Aorta (tissue), 5 donors: ENCODE measurements around the gene PGAP3. TPM values are rescaled to one million over a fixed set of nuclear protein-coding genes. Genes with fewer than 3 reads are reported as not detected.
A peak's percentile ranks its signal among the peaks of the same experiment; 100 is the strongest.

ENCODE experiments used
- ATAC-seq: fragments of 200-7000 bp; cut with Tn5 transposase; one replicate; pipeline ENCODE4 v1.9.1; 2022; ENCODE audit warnings: moderate library complexity; ENCODE audit not compliant: low FRiP score
- DNase-seq, 2 donors: peaks; one replicate each; pipeline ENCODE4 v3.0.0-alpha.2; 2020
- H3K27ac ChIP-seq, 2 donors: one replicate each; pipeline ENCODE4 v1.5.1; 2013; ENCODE audit warnings: low read length in 2 of 2, mild to moderate bottlenecking in 2 of 2, moderate library complexity in 2 of 2, control low read depth in 1 of 2, inconsistent platforms in 1 of 2, low read depth in 1 of 2
- H3K27me3 ChIP-seq, 2 donors: one replicate each; pipeline ENCODE4 v1.6.1; 2013; ENCODE audit warnings: control low read depth in 1 of 2, low read length in 1 of 2, mild to moderate bottlenecking in 1 of 2, moderate library complexity in 1 of 2; ENCODE audit not compliant: insufficient read depth in 2 of 2, control insufficient read depth in 1 of 2
- H3K36me3 ChIP-seq, 2 donors: one replicate each; pipeline ENCODE4 v1.6.1; 2013; ENCODE audit warnings: control low read depth in 1 of 2, low read length in 1 of 2, mild to moderate bottlenecking in 1 of 2; ENCODE audit not compliant: insufficient read depth in 2 of 2, control insufficient read depth in 1 of 2
- H3K4me1 ChIP-seq, 2 donors: one replicate each; pipeline ENCODE4 v1.6.1; 2013; ENCODE audit warnings: low read length in 2 of 2, control low read depth in 1 of 2, mild to moderate bottlenecking in 1 of 2, moderate library complexity in 1 of 2; ENCODE audit not compliant: insufficient read depth in 2 of 2, control insufficient read depth in 1 of 2
- H3K4me3 ChIP-seq, 2 donors: one replicate each; pipeline ENCODE4 v1.5.1; 2013; ENCODE audit warnings: low read length in 2 of 2, control low read depth in 1 of 2, mild to moderate bottlenecking in 1 of 2
- H3K9me3 ChIP-seq: one replicate; pipeline ENCODE4 v1.6.1; 2013; ENCODE audit warnings: mild to moderate bottlenecking, low read length; ENCODE audit not compliant: control insufficient read depth
- WGBS, 2 donors: extraction: QIAGEN DNeasy Blood & Tissue Kit; methylation state at CpG; one replicate each; pipeline ENCODE4 v1.1.7; 2013; 5-methylcytosine and 5-hydroxymethylcytosine counted together
- intact Hi-C, 2 donors: fragments of 100-400 bp; cut with DNase I; formaldehyde crosslinking; loops; one replicate each; pipeline versions ENCODE4 v1.14.2 to v1.15.0; 2022
- polyA plus RNA-seq, 2 donors: library from polyadenylated mRNA; stranded (reverse); fragments of 200-250 nt; gene quantifications; one replicate each; pipeline ENCODE4 v1.2.3, GENCODE V29; 2013
- total RNA-seq, 2 donors: library from RNA; stranded (reverse); fragmentation: NEBNext Ultra II Directional; extraction: Animal tissue kit (Norgen Biotek cat#: 25700); gene quantifications; one replicate each; pipeline ENCODE4 v1.2.1, GENCODE V29; 2021
- donor health status: healthy with polysubstance abuse.
- donor health status: Bipolar disorder and iron deficiency.
- donor health status: DM: no; HTN: no; CAD: no.
- donor health status: DM: no; HTN: no; CAD: no.
- donor health status: DM: yes; HTN: yes; CAD: no.

PGAP3 gene
- total and polyA plus RNA-seq, 4 donors: 13.3 to 25.5 (median 22.0) TPM

DNA sequence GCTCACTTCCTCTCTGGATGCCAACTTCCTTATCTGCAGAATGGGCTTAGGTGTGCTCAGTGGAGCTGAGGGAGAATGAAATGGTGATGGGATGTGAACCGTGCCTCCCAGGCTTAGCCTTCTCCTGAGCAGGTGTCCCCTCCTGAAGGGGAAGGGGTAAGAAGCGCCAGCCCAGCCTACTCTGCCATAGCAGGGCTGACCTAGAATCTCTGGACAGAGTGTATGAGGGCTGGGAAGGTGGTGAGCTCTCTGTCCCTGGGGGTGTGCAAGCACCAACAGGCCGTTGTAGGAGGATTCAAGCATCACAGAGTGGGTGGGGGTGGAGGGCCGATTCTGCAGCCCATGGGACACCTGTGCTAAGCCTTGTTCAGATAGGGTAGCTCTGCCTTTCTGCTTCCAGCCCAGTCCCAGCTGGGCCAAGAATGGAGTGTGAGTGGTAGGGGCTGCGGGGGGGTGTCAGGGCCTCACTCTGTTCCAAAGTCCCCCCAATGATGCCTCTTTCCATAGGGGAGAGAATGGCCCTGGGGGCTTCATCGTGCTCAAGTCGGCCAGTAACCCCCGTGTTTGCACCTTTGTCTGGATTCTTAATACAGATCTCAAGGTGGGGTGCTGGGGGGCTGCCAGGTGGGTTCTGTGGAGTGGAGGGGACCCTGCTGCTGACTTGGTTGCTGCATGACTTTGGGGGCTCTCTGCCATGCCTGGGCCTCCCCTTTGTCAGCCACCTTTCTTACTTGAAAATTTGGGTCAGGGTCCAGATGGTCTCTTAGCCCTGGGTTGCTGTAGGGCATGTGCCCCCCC lies 25.9 kb downstream of the PGAP3 start:
- 83% methylated on average over 8 of the region's 8 CpGs for WGBS, 2 donors
- no peaks in the 10 kb centered on the region for H3K9me3 ChIP-seq
- DNase-seq (no peak), ATAC-seq (no peak)
- H3K4me3 ChIP-seq: no peak overlapping the region
- H3K27ac ChIP-seq: no peak overlapping the region
- H3K36me3 ChIP-seq: peaks cover 0 to 3% of the 10 kb centered on the region in 2 donors
- no peaks in the 10 kb centered on the region for H3K27me3 ChIP-seq
- H3K4me1 ChIP-seq: no peaks in the 10 kb centered on the region
- intact Hi-C loops: no loop called here

DNA sequence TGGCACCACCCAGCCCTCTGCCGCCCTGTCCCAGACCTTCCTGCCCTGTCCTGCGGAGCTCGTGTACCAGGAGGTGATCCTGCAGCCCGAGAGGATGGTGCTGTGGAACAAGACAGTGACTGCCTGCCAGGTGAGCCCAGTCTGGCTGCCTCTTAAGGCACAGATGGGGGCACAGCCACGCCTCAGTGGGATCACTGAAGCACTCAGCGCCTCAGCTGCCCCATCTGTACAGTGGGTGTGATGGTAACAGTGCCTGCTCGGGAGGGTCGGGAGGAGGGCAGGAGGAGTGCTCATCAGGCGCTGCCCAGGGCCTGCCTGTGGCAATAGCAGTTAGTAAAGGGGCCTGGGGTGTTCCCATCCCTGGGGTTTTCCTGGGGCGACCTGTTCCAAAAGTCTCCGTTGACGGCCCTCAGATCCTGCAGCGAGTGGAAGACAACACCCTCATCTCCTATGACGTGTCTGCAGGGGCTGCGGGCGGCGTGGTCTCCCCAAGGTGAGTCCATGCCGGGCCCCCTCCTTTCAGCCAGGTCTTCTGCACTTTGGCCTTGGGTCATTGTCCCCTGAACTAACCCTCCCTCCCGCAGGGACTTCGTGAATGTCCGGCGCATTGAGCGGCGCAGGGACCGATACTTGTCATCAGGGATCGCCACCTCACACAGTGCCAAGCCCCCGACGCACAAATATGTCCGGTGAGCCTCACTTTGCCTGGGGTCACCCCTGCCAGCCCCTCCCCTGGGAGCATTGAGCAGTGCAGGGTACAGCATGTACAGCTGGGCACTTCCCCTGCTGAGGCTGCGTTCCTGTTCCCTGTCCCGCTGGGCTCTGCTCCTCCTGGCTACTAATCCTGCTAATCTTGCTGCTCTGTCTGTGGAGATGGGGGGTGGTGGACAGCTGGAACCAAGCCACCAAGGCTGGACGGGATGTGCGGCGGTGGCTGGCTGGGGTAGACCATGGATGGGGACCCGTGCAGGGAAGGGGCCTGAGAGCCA lies 27.2 kb downstream of the PGAP3 start:
- ATAC-seq (no peak), DNase-seq (no peak)
- Histone ChIP-seq H3K27me3 (no peaks in the 10 kb centered on the region), H3K9me3 (no peaks in the 10 kb centered on the region), H3K4me1 (no peaks in the 10 kb centered on the region), H3K36me3 (peaks cover 0 to 3% of the 10 kb centered on the region in 2 donors), H3K27ac (no peak overlapping the region), H3K4me3 (no peak overlapping the region)
- intact Hi-C loops: no loop called here
- WGBS, 2 donors: 85 to 89% methylated on average over 35 of the region's 35 CpGs

DNA sequence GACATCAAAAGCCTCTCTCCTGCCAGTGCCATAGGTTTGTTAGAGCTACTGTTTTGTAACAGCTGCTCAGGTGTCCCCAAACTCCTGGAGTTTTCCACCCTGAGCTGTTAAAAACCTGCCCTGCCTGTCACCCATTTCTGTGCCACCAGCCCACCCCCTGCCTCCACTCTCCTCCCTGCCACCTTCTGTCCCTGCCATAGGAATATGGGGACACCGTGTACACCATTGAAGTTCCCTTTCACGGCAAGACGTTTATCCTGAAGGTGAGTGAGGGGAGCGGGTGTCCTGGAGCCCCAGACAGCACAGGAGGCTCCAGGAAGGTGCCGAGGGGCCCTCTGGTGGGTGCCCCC lies 27.9 kb downstream of the PGAP3 start:
- Histone ChIP-seq H3K4me3 (no peak overlapping the region), H3K36me3 (peaks cover 0 to 3% of the 10 kb centered on the region in 2 donors), H3K9me3 (no peaks in the 10 kb centered on the region), H3K4me1 (no peaks in the 10 kb centered on the region), H3K27me3 (no peaks in the 10 kb centered on the region), H3K27ac (no peak overlapping the region)
- WGBS, 2 donors: 84 to 85% methylated on average over 5 of the region's 5 CpGs
- no peak for ATAC-seq
- DNase-seq: no peak
- intact Hi-C loops: no loop called here

DNA sequence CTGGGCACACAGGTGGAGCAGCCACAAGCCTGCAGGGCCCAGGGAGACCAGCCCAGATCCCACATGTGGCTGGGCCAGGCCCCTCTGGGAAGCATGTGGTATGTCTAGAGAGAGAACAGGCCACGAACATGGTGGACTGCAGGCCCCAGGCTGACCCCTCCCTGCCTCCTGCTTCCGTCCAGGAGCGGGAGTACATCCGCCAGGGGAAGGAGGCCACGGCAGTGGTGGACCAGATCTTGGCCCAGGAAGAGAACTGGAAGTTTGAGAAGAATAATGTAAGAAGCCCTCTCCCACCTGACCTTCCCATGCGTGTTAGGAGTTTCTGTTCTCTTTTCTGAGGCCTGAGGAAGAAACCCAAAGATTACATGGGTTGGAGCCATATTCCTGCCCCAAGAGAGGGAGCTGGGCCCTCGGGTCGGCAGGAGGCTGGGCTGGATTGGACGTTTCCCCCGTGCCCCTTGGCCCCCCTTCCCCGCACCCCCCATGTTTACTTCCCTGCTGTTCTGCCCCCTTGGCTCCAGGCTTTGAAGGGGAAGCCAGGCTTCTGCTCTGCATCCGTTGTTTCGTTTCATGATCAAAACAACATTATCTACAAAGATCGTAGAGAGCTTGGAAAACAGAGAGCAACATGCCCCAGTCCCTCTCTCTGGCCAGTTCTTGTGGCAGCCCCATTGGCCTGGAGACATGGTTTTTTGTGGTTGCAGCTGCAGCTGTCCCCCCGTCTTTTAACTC lies 28.4 kb downstream of the PGAP3 start:
- DNase-seq (no peak), ATAC-seq (no peak)
- Histone ChIP-seq H3K27me3 (no peaks in the 10 kb centered on the region), H3K4me3 (no peak overlapping the region), H3K9me3 (no peaks in the 10 kb centered on the region), H3K4me1 (no peaks in the 10 kb centered on the region), H3K36me3 (peaks cover 0 to 3% of the 10 kb centered on the region in 2 donors), H3K27ac (no peak overlapping the region)
- intact Hi-C loops: no loop called here
- WGBS, 2 donors: 72 to 79% methylated on average over 11 to 15 of the region's 15 CpGs

DNA sequence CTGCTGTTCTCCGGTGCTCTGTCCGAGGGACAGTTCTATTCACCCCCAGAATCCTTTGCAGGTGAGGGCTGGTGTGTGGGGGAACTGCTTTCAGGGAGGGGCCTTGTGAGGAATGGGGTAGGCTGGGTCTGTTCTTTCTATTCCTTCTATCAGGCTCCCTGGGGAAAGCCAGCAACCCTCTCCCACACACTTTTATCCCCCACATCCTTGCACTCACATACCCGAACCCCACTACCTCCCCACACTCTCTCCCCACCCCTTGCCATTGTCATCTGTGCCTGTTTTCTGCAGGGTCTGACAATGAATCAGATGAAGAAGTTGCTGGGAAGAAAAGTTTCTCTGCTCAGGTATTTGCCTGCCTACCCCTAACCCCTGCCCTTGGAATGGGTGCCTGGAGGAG lies 29.1 kb downstream of the PGAP3 start:
- H3K36me3 ChIP-seq: peaks cover 0 to 3% of the 10 kb centered on the region in 2 donors
- no peaks in the 10 kb centered on the region for H3K4me1 ChIP-seq
- no peak overlapping the region for H3K4me3 ChIP-seq
- no peaks in the 10 kb centered on the region for H3K27me3 ChIP-seq
- ATAC-seq (no peak), DNase-seq (no peak)
- intact Hi-C loops: no loop called here
- 81 to 88% methylated on average over 3 of the region's 3 CpGs for WGBS, 2 donors
- H3K9me3 ChIP-seq: no peaks in the 10 kb centered on the region
- no peak overlapping the region for H3K27ac ChIP-seq

DNA sequence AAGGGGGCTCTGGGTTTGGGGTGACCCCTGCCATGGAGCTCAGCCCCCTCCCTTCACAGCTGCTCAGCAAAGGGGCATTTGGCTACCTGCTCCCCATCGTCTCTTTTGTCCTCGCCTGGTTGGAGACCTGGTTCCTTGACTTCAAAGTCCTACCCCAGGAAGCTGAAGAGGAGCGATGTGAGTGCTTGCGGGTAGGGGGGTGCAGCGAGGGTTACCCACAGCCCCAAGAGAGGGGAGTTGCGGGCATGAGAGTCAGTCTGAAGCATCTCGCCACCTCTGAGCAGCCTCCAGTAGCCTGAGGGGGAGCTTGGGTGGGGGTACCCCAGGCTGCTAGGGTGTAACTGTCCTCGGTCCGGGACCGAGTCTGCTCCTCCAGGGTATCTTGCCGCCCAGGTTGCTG lies 29.5 kb downstream of the PGAP3 start:
- ATAC-seq (no peak), DNase-seq (no peak)
- Histone ChIP-seq H3K4me1 (no peaks in the 10 kb centered on the region), H3K9me3 (no peaks in the 10 kb centered on the region), H3K36me3 (peaks cover 0 to 3% of the 10 kb centered on the region in 2 donors), H3K4me3 (no peak overlapping the region), H3K27ac (no peak overlapping the region), H3K27me3 (no peaks in the 10 kb centered on the region)
- intact Hi-C loops: no loop called here
- 93% methylated on average over 11 of the region's 11 CpGs for WGBS, 2 donors

DNA sequence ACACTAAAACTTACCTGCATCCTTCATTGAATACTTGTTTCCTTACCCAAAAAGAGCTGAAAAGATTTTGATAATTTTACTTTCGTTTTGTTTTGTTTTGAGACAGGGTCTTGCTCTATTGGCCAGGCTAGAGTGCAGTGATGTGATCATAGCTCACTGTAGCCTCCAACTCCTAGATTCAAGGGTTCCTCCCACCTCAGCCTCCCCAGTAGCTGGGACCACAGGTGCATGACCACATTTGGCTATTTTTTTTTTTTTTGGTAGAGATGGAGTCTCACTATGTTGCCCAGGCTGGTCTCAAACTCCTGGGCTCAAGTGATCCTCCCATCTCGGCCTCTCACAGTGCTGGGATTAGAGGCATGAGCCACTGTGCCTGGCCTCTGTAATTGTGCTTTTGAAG lies 32.8 kb downstream of the PGAP3 start:
- H3K4me1 ChIP-seq: no peaks in the 10 kb centered on the region
- intact Hi-C loops: no loop called here
- no peak overlapping the region for H3K27ac ChIP-seq
- no peak for DNase-seq
- H3K9me3 ChIP-seq: no peaks in the 10 kb centered on the region
- WGBS, 2 donors: 88 to 90% methylated on average over 2 of the region's 2 CpGs
- no peaks in the 10 kb centered on the region for H3K36me3 ChIP-seq
- ATAC-seq: no peak
- no peak overlapping the region for H3K4me3 ChIP-seq
- H3K27me3 ChIP-seq: no peaks in the 10 kb centered on the region

DNA sequence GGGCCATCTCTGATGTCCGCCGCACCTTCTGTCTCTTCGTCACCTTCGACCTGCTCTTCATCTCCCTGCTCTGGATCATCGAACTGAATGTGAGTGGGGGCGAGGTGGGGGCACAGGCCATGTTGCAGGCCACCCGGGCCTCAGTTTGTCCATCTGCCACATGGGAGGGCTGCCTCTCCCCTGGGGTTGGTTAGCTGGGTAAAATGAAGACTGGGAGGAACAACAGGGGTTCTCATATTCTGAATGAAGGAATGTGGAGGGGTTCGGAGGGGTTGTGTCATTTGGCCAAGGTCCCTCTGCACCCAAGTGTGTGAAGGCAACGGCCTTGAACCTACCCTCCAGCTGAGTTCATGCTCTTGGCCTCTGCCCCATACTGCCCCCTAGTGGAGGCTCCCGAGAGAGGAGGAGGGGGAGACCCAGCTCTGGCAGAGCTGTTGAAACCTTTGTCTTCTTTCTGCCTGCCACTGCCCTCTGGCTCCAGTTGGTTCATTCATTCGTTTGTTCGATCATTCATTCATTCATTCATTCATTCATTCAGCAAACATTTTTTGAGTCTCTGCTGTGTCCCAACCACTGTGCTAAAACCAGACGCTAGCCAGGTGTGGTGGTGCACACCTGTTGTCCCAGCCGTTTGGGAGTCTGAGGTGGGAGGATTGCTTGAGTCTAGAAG lies 34.1 kb downstream of the PGAP3 start:
- Histone ChIP-seq H3K36me3 (no peaks in the 10 kb centered on the region), H3K9me3 (no peaks in the 10 kb centered on the region), H3K4me1 (no peaks in the 10 kb centered on the region), H3K4me3 (no peak overlapping the region), H3K27me3 (no peaks in the 10 kb centered on the region), H3K27ac (no peak overlapping the region)
- intact Hi-C loops: no loop called here
- ATAC-seq (no peak), DNase-seq (peak; percentile 77 to 91)
- 67 to 68% methylated on average over 13 to 14 of the region's 14 CpGs for WGBS, 2 donors
